ENCODE measurements around the gene INAFM1.

INAFM1 gene

GRCh38 chr19:47227352-47228167, 47.1 kb upstream of the INAFM1 start:
- Histone ChIP-seq H3K27ac (ENCODE audit: low read depth, low read length) (peak overlapping the region; percentile 95), H3K27me3 (ENCODE audit: control insufficient read depth, low read length) (peaks cover 6% of the 10 kb centered on the region), H4K20me1 (ENCODE audit: control insufficient read depth, insufficient read depth, low read depth, low read length) (no peaks in the 10 kb centered on the region), H3K4me3 (ENCODE audit: low read length) (peak overlapping the region; percentile 79), H3K4me1 (ENCODE audit: control insufficient read depth, low read length) (peaks cover 60% of the 10 kb centered on the region), H3K4me2 (ENCODE audit: low read length) (peak overlapping the region; percentile 99), H3K9me3 (ENCODE audit: control insufficient read depth, insufficient read depth, low read length) (no peaks in the 10 kb centered on the region), H3K79me2 (ENCODE audit: control insufficient read depth, low read length) (peaks cover 5% of the 10 kb centered on the region; the same call in 1 of the 2 replicates), H3F3A (ENCODE audit: control insufficient read depth, insufficient read depth) (peaks cover 30% of the 10 kb centered on the region), H3K9me2 (replicated peaks; ENCODE audit: control insufficient read depth, low read length) (no peaks in the 10 kb centered on the region), H3K36me3 (ENCODE audit: control insufficient read depth, low read length) (peaks cover 10% of the 10 kb centered on the region)
- no peak for TF ChIP-seq CTCF (IDR thresholded peaks at IDR 0.05; ENCODE audit: low read depth, low read length, poor library complexity, severe bottlenecking)
- no peak for TF ChIP-seq EZH2phosphoT487 (IDR thresholded peaks at IDR 0.05; ENCODE audit: borderline replicate concordance, low read length)

- peaks cover 64% of the 10 kb centered on the region for H3K4me1 ChIP-seq (ENCODE audit: control insufficient read depth, low read length)
- H3K9me3 ChIP-seq (ENCODE audit: control insufficient read depth, insufficient read depth, low read length): no peaks in the 10 kb centered on the region
- TF ChIP-seq CTCF (IDR thresholded peaks at IDR 0.05; ENCODE audit: low read depth, low read length, poor library complexity, severe bottlenecking) (no peak), EZH2phosphoT487 (IDR thresholded peaks at IDR 0.05; ENCODE audit: borderline replicate concordance, low read length) (no peak)
- peaks cover 10% of the 10 kb centered on the region for H3K36me3 ChIP-seq (ENCODE audit: control insufficient read depth, low read length)
- H3K4me3 ChIP-seq (ENCODE audit: low read length): peak overlapping the region; percentile 79
- no peaks in the 10 kb centered on the region for H3K9me2 ChIP-seq (replicated peaks; ENCODE audit: control insufficient read depth, low read length)
- peak overlapping the region; percentile 99 for H3K4me2 ChIP-seq (ENCODE audit: low read length)
- H3K79me2 ChIP-seq (ENCODE audit: control insufficient read depth, low read length): peaks cover 5% of the 10 kb centered on the region; the same call in 1 of the 2 replicates
- H3K27ac ChIP-seq (ENCODE audit: low read depth, low read length): peak overlapping the region; percentile 95
- H3F3A ChIP-seq (ENCODE audit: control insufficient read depth, insufficient read depth): peaks cover 32% of the 10 kb centered on the region
- peaks cover 7% of the 10 kb centered on the region for H3K27me3 ChIP-seq (ENCODE audit: control insufficient read depth, low read length)
- no peaks in the 10 kb centered on the region for H4K20me1 ChIP-seq (ENCODE audit: control insufficient read depth, insufficient read depth, low read depth, low read length)
These were observed 46.3 kb upstream of the INAFM1 start for GRCh38 chr19:47228168-47228936.

GRCh38 chr19:47228937-47229675, 45.6 kb upstream of the INAFM1 start:
- peak overlapping the region; percentile 79 for H3K4me3 ChIP-seq (ENCODE audit: low read length)
- no peaks in the 10 kb centered on the region for H3K9me3 ChIP-seq (ENCODE audit: control insufficient read depth, insufficient read depth, low read length)
- no peaks in the 10 kb centered on the region for H4K20me1 ChIP-seq (ENCODE audit: control insufficient read depth, insufficient read depth, low read depth, low read length)
- no peaks in the 10 kb centered on the region for H3K9me2 ChIP-seq (replicated peaks; ENCODE audit: control insufficient read depth, low read length)
- peaks cover 64% of the 10 kb centered on the region for H3K4me1 ChIP-seq (ENCODE audit: control insufficient read depth, low read length)
- peaks cover 5% of the 10 kb centered on the region; the same call in 1 of the 2 replicates for H3K79me2 ChIP-seq (ENCODE audit: control insufficient read depth, low read length)
- peak overlapping the region; percentile 95 for H3K27ac ChIP-seq (ENCODE audit: low read depth, low read length)
- peaks cover 32% of the 10 kb centered on the region for H3F3A ChIP-seq (ENCODE audit: control insufficient read depth, insufficient read depth)
- TF ChIP-seq EZH2phosphoT487 (IDR thresholded peaks at IDR 0.05; ENCODE audit: borderline replicate concordance, low read length): no peak
- TF ChIP-seq CTCF (IDR thresholded peaks at IDR 0.05; ENCODE audit: low read depth, low read length, poor library complexity, severe bottlenecking): no peak
- H3K36me3 ChIP-seq (ENCODE audit: control insufficient read depth, low read length): peaks cover 10% of the 10 kb centered on the region
- peaks cover 7% of the 10 kb centered on the region for H3K27me3 ChIP-seq (ENCODE audit: control insufficient read depth, low read length)
- H3K4me2 ChIP-seq (ENCODE audit: low read length): peak overlapping the region; percentile 99

Data from DOHH2 (cell line).